SHP77 treated with DMSO at 0.1 percent for 48 hours (cell line): ENCODE data around the gene RRM2.
"Not testable (repeated sequence)": the region's sequence is repeated elsewhere in the genome, so short reads cannot be mapped to it uniquely, and the experiment has no call there.

Source experiments
- DNase-seq: peaks from one replicate; lab custom pipeline; 2025; lab: John Stamatoyannopoulos, UW

RRM2 gene

GRCh38 chr2:10091182-10091888 lies 31.2 kb upstream of the RRM2 start:
- no peak for DNase-seq

GRCh38 chr2:10091889-10092244 lies 30.7 kb upstream of the RRM2 start:
- DNase-seq: not testable (repeated sequence)

GRCh38 chr2:10094271-10094814 lies 28.2 kb upstream of the RRM2 start:
- DNase-seq: no peak

DNA sequence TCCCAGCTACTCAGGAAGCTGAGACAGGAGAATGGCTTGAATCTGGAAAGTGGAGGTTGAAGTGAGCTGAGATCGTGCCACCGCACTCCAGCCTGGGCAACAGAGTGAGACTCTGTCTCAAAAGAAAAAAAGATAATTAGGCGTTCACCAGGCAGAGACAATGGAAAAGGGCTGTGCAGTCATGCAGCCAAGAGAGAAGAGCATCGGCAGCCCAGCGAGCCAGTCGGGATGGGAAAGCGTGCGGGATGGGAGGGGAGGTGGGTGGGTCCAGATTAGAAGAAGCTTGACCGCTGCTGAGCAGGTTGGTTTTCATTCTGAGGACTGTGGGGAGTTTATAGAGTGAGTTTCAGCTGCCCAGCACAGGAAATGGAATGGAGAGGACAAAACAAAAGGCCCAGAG lies 27.4 kb upstream of the RRM2 start:
- DNase-seq: no peak

- no peak for DNase-seq
Measured at GRCh38 chr2:10096641-10097040, 25.9 kb upstream of the RRM2 start.

DNA sequence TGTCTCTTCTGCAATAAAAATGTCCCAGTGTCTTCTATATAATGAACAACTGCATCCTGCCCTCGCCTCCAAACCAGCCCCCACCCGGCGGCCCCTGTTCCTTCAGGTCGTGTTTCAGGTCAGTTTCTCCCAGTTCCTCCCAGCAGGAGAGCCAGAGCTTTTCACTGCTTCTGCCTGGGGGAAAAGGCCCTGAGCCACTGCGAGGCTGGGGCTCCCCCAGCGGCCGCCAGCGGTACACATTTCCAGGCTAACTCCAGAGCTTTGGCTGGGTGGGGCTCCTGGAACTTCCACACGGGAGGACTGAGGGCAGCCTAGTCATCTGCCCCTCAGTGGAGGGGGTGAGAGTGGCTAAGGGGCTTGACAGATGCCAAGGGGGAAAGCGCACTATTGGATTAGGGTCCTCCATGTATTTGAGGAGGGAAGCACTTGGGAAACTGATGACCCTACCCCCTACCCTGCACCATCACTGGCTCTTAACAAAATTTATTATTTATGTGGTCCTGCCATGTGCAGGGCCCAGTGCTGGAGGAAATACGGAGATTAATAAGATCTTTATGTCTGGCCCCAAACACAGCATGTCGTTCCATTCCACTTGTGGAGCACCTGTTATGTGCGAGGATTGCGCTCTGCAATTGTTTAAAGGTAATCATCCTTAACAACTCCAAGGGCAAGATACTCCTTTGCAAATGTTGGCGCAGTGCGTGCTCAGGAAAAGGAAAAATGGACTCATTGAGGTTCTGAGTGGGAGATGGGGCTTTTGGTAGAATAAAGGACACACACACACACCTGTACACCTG lies 25.0 kb upstream of the RRM2 start:
- peak; percentile 54 for DNase-seq

DNA sequence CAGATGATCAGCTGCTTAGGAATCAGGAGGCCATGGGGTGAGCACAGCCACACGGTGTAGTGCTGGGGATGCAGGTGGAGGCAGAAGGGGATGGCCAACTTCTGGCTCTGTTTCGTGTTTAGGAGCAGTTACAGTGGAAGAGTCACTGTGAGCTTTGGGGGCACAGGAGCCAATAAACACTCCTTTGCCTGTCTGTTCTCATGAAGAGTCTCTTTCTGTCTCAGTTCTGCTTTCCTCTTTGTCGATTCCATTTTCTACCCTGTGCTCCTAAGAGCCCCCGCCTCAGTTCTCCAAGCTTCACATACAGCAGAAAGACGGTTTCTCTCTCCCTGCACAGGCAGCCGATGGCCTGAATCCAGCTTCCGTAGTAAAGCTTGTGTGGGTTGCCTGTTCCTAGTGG lies 21.0 kb upstream of the RRM2 start:
- DNase-seq: no peak

GRCh38 chr2:10103179-10103578 lies 19.4 kb upstream of the RRM2 start:
- DNase-seq: peak; percentile 59

DNA sequence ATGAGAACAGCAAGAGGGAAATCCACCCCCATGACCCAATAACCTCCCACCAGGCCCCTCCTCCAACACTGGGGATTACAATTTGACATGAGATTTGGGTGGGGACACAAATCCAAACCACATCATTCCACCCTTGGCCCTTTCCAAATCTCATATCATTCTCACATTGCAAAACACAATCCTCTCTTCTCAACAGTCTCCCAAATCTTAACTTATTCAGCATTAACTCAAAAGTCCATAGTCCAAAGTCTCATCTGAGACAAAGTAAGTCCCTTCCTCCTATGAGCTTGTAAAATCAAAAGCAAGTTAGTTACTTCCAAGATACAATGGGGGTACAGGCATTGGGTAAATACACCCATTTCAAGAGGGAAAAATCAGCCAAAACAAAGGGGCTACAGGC lies 17.6 kb upstream of the RRM2 start:
- not testable (repeated sequence) for DNase-seq

GRCh38 chr2:10109311-10109710 lies 13.2 kb upstream of the RRM2 start:
- no peak for DNase-seq

DNA sequence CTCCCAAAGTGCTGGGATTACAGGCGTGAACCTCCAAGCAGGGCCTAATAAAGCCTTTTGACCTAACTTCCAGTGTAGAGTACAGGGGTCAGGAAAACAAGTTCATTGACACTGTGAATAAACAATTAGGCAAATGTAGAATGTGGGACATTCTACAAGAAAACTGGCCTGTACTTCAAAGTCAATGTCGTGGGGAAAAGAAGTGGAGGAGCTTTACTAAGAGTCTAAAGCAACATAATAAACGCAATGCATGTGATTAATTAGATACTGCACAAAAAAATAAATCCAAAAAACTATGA lies 3.6 kb upstream of the RRM2 start:
- DNase-seq: no peak

DNA sequence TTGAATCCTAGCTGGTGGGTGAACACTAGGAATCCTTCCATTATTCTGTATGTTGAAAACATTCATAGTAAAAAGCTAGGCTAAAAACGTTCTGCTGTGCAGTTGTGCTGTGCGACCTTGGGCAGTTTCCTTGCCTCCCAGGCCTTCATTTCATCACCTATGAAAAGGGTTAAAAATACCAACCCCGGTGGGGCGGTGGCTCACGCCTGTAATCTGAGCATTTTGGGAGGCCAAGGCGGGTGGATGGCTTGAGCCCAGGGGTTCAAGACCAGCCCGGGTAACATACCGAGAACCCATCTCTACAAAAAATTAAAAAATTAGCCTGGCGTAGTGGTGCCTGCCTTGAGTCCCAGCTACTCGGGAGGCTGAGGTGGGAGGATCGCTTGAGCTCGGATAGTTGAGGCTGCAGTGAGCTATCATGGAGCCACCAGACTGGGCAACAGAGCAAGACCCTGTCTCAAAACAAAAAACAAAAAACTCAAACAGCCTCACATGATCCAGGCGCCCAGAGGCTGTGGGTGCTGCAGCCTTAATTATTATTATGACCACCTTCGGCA lies 2.9 kb upstream of the RRM2 start:
- no peak for DNase-seq

DNA sequence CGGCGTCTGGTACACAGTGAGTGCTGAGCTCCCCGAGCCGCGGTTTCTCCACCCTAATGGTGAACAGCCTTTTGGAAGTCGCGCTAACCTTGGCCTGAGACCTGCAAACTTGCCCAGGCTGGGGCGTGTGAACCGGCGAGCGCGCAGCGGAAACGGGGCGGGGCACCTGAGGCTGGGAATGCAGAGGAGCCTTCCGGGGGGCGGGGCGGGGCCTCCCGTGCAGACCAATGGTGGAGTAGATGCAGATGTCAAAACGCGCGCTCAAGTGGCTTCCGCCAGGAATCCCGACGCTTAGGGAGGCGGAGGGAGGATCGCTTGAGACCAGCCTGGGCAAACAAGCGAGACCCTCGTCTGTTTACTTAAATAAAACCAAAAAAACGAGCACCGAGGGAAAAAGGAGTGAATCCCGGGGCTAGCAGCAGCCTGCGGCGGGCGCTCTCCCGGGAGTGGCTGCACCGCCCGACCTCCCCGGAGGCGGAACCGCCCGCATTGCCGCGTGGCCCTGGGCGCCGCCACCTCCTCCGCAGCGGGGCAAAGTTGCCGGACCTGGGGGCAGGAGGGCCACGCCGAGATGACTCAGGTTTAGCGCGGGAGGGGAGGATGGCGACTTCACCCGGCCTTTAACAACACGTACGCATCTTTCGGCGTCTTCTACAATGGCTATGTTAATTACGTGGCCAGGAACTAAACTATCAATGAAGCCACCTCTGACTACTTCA lies 2.2 kb upstream of the RRM2 start:
- DNase-seq: peak; percentile 98

DNA sequence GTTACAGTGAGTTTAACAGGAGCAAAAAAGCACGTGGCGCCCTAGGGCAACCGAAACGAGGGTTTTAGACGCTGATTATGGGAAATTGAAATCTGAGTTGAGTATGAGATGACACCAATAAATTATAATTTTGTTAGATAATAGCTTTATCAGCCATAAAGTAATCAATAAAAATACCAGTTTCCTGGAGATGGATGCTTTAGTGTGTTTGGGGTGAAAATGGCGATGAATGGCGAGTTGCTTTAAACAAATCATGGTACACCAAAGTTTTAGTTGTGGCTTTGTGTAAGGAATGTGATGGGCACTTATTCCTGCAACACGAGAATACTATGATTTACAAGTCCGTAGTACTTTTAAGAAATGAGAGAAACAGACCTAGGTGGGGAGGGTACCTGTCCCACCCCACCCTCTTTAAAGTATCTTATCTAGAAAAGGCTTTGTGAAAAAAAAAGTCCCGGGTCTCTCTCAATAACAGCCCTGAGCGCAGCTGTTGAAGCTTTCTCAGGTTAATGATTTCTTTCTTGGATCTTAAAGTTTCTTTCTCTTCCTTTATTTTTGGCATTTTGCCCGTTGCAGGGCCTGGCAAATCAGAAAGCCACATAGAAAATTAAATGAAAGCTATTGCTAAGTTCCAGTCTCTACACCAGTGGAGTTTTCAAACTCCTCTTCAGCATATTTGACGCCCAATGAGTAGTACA lies 1.5 kb upstream of the RRM2 start:
- no peak for DNase-seq

DNA sequence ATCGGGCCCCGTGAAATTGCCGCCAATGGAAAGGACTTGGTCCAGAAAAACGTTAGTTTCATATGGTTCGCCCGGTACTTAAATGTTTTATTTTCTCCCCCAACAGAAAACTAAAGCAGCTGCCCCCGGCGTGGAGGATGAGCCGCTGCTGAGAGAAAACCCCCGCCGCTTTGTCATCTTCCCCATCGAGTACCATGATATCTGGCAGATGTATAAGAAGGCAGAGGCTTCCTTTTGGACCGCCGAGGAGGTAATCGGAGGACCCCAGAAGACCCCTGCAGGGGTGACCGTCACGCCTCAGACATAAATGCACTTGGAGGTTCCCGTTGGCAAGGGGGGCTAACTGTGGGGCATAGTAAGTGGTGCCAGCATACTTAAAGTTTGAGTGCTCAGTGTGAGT lies 742 bp downstream of the RRM2 start:
- DNase-seq: no peak

DNA sequence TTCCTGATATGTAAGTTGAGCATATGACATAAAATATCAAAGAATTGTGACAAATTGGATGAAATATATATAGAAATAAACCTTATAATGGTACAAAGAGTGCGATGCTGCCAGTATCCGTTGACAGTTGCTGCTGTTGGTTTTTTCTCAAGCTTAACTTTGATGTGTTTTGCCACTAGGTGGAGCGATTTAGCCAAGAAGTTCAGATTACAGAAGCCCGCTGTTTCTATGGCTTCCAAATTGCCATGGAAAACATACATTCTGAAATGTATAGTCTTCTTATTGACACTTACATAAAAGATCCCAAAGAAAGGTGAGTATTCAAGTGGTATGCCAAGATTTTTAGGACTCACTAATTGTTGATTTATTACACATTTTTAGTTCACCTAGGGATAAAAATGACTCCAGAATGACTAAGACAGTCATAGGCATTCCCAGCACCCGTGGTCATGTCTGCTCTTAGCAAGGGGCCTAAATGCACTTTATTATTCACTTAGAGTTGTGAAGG lies 2.1 kb downstream of the RRM2 start:
- peak; percentile 34 for DNase-seq

DNA sequence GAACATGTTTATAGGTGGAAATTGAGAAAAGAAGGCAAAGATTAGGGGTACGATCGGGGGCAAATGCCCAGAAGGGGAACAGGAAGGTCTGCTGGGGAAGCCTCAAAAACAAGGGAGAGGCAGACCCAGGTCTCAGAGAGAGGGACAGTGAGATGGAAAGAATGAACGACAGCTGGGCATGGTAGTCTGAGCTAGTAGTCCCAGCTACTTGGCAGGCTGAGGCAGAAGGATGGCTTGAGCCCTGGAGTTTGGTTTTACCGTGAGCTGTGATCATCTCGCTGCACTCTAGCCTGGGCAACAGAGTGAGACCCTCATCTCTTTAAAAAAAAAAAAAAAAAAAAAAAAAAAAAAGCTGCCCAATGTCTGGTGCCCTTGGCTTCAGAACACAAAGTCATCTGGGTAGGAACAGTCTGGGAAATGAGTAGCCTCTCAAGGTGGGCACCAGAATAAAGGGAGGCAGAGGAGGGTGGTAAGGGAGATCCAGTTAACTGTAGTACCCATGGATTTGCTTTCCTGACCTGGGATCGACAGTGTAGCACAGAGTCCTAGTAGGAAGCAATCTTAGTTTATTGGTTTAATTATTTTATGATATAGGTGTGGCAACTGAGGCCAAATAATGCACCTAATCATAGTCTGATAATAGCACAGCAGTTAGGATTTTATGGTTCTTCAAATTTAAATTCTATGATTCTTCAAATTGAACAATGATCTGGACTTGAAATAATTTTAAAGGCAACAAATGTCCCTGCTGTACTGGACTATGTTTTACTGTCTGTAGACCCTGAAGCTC lies 3.5 kb downstream of the RRM2 start:
- DNase-seq: no peak

DNA sequence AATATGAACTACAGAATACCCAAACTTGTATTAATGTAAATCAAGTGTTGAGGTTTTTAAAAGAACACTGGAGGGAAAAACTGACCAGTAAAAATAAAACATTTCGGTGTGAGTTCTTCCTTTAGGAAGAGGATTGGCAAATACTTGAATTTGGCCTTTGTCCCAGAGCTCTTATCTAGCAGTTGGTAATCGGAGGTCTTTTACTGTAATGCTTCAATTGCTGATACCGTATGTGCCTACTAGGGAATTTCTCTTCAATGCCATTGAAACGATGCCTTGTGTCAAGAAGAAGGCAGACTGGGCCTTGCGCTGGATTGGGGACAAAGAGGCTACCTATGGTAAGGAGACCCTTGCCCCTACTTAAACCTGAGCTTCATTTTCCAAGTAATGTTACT lies 4.1 kb downstream of the RRM2 start:
- no peak for DNase-seq

GRCh38 chr2:10128420-10128819 lies 5.9 kb downstream of the RRM2 start:
- no peak for DNase-seq

DNA sequence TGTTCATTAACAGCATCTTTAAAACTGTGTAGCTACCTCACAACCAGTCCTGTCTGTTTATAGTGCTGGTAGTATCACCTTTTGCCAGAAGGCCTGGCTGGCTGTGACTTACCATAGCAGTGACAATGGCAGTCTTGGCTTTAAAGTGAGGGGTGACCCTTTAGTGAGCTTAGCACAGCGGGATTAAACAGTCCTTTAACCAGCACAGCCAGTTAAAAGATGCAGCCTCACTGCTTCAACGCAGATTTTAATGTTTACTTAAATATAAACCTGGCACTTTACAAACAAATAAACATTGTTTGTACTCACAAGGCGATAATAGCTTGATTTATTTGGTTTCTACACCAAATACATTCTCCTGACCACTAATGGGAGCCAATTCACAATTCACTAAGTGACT lies 7.0 kb downstream of the RRM2 start:
- no peak for DNase-seq

DNA sequence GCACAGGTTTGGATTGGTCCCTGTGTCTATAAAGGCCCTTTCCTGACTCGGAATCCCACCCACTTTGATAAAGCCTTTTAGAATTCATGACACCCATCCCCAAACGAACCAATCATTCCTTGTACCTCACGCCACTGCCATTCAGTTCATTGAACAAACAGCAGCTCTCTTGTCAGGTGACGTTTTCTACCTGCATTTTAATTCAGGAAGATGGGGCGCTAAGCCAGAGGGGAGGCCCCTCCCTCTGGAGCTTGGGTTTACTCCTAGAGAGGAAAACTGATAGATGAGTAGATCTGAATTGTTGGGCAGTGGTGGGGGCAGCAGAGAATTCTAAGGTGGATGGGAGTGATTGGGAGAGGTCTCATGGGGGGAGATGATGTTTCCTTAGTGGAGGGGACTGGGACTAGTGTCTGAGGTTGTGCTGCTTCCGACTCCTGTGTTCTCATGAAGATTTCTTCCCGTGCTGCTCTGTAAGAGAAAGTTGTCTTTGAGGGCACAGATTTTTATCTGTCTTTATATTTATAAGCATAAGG lies 9.6 kb downstream of the RRM2 start:
- no peak for DNase-seq
